Activated T-helper 2 cell treated with anti-CD3 and anti-CD28 coated beads, Interferon-gamma antibody, Interleukin-2, Interleukin-4, amounts not matched to agents 10 μg/mL and 5 μg/mL and 100 μg/mL, durations not matched to agents 14 hours and 24 hours and 36 hours (primary cell): ENCODE results near the gene GNAT1. TPM values are rescaled to one million over a fixed set of nuclear protein-coding genes. Genes with fewer than 3 reads are reported as not detected.

ENCODE experiments used
- DNase-seq: peaks from one replicate; pipeline ENCODE4 v3.0.0; 2021; ENCODE audit warnings: low spot score
- H3K27ac Mint-ChIP-seq: one replicate; pipeline ENCODE4 v1.8.0; 2021; ENCODE audit warnings: mixed read lengths
- H3K27me3 Mint-ChIP-seq: one replicate; pipeline ENCODE4 v1.8.0; 2021; ENCODE audit warnings: low read depth, mixed read lengths
- H3K36me3 Mint-ChIP-seq: one replicate; pipeline ENCODE4 v1.8.0; 2021; ENCODE audit warnings: low read depth, mixed read lengths
- H3K4me1 Mint-ChIP-seq: one replicate; pipeline ENCODE4 v1.8.0; 2021; ENCODE audit warnings: low read depth, mixed read lengths
- H3K4me3 Mint-ChIP-seq: one replicate; pipeline ENCODE4 v1.8.0; 2021; ENCODE audit warnings: low read depth, mild to moderate bottlenecking, moderate library complexity, mixed read lengths
- H3K9me3 Mint-ChIP-seq: one replicate; pipeline ENCODE4 v1.8.0; 2021; ENCODE audit warnings: mixed read lengths
- intact Hi-C: fragments of 100-400 bp; cut with micrococcal nuclease; formaldehyde crosslinking; loops from one replicate; pipeline ENCODE4 v1.15.1; 2023
- total RNA-seq: library from RNA; stranded (reverse); gene quantifications from 2 replicates; pipeline ENCODE4 v1.2.3, GENCODE V29; 2022

GNAT1 gene
- not detected in 2 replicates for total RNA-seq

- intact Hi-C loops, result loop anchor here (10.0 kb wide), 1 partner anchor 354 kb away; no protein-coding TSS in a partner anchor
- Mint-ChIP-seq H3K4me3 (no peak within 1 kb of the TSS), H3K36me3 (no peaks in the 10 kb centered on the region), H3K27me3 (peaks cover 13% of the 10 kb centered on the region), H3K9me3 (no peaks in the 10 kb centered on the region), H3K4me1 (peaks cover 2% of the 10 kb centered on the region), H3K27ac (no peak within 1 kb of the TSS)
- DNase-seq, result no peak
These were observed at the start of gene GNAT1 for GRCh38 chr3:50190936-50191660. Gene GNAT1, plus strand, starts transcription at chr3:50191610. Its CDS starts 116 bp downstream, at chr3:50191726.

DNA sequence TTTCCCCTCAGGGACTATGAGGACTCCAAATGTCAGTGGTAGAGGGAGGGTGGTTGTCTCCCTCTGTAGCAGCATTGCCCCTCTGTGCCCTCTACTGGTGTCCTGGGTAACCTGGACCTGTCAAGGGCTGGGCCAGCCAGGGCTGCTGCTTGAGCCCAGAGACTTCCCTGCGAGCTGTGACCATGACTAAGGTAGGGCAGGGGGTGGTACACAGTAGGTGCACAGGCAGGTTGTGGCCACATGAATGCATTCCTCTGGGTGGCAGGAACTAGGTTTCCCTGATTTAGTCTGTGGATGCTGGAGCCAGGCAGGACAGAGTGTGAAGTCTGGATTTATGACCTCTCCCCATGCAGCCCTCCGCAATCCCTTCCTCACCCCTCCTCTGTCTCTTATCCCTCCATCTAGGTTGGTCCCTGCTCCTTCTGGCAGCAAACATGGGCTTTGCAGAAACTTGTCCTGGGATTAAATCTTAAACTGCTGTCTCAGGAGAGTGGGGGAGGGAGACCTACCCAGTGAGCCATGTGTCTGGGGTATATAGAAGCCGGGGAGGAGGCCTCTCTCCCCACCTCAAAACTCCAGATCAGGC lies 45.0 kb upstream of the GNAT1 start:
- H3K9me3 Mint-ChIP-seq, result no peaks in the 10 kb centered on the region
- no peak overlapping the region for H3K4me3 Mint-ChIP-seq
- H3K27ac Mint-ChIP-seq, result no peak overlapping the region
- H3K4me1 Mint-ChIP-seq, result no peaks in the 10 kb centered on the region
- no peak for DNase-seq
- peaks cover 2% of the 10 kb centered on the region for H3K27me3 Mint-ChIP-seq
- intact Hi-C loops, result no loop called here
- H3K36me3 Mint-ChIP-seq, result no peaks in the 10 kb centered on the region

- no peaks in the 10 kb centered on the region for H3K4me1 Mint-ChIP-seq
- H3K9me3 Mint-ChIP-seq, result no peaks in the 10 kb centered on the region
- H3K27ac Mint-ChIP-seq, result no peak overlapping the region
- no peak for DNase-seq
- H3K4me3 Mint-ChIP-seq, result no peak overlapping the region
- H3K27me3 Mint-ChIP-seq, result peaks cover 2% of the 10 kb centered on the region
- H3K36me3 Mint-ChIP-seq, result no peaks in the 10 kb centered on the region
- intact Hi-C loops, result no loop called here
These were observed 44.4 kb upstream of the GNAT1 start for GRCh38 chr3:50147016-50147415.

DNA sequence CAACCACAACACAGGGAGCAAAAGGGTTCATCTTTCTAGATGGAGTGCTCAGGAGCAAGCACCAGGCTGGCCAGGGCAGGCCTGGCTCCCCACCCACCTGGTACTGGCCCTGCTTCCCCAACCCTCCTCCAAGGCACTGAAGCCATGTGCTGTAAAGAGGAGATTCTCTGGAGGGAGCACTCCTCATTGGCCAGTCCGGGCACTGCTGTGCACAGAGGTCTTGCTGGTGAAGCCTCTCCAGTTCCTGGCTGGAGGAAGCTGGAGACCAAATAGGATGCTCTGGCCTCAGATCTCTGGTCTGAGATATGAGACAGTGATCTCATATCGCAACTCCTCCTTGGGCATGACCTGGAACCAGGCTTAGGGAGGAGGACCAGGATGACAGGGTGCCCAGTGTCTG lies 44.0 kb upstream of the GNAT1 start:
- no peak overlapping the region for H3K4me3 Mint-ChIP-seq
- DNase-seq, result no peak
- no peak overlapping the region for H3K27ac Mint-ChIP-seq
- H3K4me1 Mint-ChIP-seq, result no peaks in the 10 kb centered on the region
- peaks cover 2% of the 10 kb centered on the region for H3K27me3 Mint-ChIP-seq
- H3K36me3 Mint-ChIP-seq, result no peaks in the 10 kb centered on the region
- no peaks in the 10 kb centered on the region for H3K9me3 Mint-ChIP-seq
- intact Hi-C loops, result no loop called here

DNA sequence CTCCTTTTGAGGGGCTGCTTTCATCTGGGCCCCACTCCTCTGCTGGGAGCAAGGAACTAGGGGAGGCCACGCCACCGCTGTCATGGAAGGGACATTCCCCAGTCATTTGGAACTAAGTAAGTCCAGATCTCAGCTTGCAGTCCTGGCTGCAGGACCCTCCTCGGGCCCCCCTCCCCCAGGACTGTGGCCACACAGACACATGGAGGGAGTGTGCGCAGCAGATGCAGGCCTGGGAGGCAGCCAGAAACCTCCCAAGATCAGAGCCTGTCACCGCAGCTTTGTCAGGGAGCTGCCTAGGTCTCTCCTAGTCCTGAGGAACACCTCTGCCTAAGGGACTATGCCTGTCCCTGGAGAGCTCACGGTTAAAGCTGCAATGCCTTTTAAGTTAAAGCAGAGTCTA lies 43.5 kb upstream of the GNAT1 start:
- H3K27ac Mint-ChIP-seq, result no peak overlapping the region
- no peaks in the 10 kb centered on the region for H3K36me3 Mint-ChIP-seq
- no peak overlapping the region for H3K4me3 Mint-ChIP-seq
- no peak for DNase-seq
- intact Hi-C loops, result no loop called here
- H3K27me3 Mint-ChIP-seq, result peaks cover 2% of the 10 kb centered on the region
- no peaks in the 10 kb centered on the region for H3K4me1 Mint-ChIP-seq
- no peaks in the 10 kb centered on the region for H3K9me3 Mint-ChIP-seq

- intact Hi-C loops, result no loop called here
- Mint-ChIP-seq H3K9me3 (no peaks in the 10 kb centered on the region), H3K4me3 (no peak overlapping the region), H3K4me1 (peaks cover 3% of the 10 kb centered on the region), H3K36me3 (no peaks in the 10 kb centered on the region), H3K27me3 (peaks cover 16% of the 10 kb centered on the region), H3K27ac (no peak overlapping the region)
- DNase-seq, result no peak
These were observed 41.0 kb upstream of the GNAT1 start for GRCh38 chr3:50150404-50150750.

DNA sequence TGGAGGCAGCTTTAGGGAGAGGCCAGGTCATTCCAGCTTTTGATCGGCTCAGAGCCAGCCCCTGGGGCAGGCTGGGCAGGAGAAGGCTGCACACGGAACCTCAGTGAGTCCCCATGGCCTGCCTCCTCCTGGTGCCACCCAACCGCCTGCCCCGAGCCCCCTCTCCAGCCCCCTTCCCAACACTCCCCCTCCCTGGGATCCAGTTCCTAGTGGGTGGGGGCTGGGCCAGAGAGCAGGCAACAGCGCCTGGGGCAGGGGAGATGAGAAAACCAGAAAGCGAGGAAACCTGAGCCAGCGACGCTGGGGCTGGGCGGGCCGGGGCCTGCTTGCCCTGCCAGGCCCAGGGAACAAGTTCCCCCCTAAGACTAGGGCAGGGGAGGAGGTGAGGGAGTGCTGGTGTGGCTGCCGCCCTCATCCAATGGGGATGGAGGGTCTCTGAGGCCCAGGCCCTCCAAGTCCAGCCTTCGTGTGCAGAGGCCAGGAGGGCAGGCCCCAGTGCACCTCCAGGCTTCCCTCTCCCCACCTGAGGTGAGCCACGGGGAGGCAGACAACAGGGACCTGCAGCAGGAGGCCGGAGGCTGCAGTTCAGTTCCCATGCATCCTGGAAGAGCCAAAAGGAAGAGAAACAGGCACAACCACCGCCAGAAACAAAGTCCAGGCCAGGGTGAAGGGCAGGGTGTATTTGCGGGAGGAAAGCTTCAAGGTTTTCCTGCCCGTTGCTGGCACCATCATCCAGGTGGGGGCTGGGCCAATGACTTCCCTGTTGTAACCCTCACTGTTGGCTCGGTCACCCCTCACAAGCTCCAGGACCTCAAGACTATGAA lies 40.3 kb upstream of the GNAT1 start:
- H3K4me1 Mint-ChIP-seq, result peaks cover 5% of the 10 kb centered on the region
- no peak for DNase-seq
- H3K4me3 Mint-ChIP-seq, result no peak overlapping the region
- no peaks in the 10 kb centered on the region for H3K36me3 Mint-ChIP-seq
- peaks cover 22% of the 10 kb centered on the region for H3K27me3 Mint-ChIP-seq
- intact Hi-C loops, result no loop called here
- H3K9me3 Mint-ChIP-seq, result no peaks in the 10 kb centered on the region
- no peak overlapping the region for H3K27ac Mint-ChIP-seq

- DNase-seq, result no peak
- H3K4me1 Mint-ChIP-seq, result peaks cover 5% of the 10 kb centered on the region
- intact Hi-C loops, result no loop called here
- H3K36me3 Mint-ChIP-seq, result no peaks in the 10 kb centered on the region
- H3K9me3 Mint-ChIP-seq, result no peaks in the 10 kb centered on the region
- H3K27ac Mint-ChIP-seq, result no peak overlapping the region
- no peak overlapping the region for H3K4me3 Mint-ChIP-seq
- H3K27me3 Mint-ChIP-seq, result peaks cover 27% of the 10 kb centered on the region
These were observed 39.7 kb upstream of the GNAT1 start for GRCh38 chr3:50151728-50152127.

DNA sequence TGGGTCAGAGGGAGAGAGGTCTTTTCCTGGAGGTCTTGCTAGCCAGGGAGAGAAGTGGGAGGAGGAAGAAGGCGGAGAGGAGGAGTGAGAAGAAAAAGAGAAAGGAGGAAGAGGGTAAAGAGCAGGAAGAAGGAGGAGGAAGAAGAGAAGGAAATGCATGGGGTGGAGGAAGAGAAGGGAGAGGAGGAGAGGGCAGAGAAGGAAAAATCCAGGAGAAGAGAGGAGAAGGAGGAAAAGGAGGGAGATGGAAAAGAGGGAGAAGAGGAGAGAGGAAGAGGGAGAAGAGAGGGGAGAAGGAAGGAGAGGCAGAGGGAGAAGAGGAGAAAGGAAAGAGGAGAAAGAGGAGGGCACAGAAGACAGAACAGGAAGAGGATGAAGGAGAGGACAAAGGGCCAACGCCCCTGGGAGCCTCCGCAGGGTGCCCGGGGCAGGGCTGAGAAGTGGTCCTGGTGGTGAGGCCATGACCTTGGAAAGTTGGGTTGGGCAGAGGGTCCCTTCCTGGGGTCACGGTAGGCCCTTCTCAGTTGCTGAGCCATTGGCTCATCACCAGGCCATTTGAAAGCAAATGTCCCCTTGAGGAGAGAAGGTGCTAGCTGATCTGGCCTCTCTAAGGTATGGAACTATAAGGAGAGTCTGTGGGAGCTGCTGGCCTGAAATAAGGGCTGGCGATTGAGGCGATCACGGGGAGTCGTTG lies 37.5 kb upstream of the GNAT1 start:
- Mint-ChIP-seq H3K27me3 (peaks cover 32% of the 10 kb centered on the region), H3K36me3 (no peaks in the 10 kb centered on the region)
- intact Hi-C loops, result no loop called here

DNA sequence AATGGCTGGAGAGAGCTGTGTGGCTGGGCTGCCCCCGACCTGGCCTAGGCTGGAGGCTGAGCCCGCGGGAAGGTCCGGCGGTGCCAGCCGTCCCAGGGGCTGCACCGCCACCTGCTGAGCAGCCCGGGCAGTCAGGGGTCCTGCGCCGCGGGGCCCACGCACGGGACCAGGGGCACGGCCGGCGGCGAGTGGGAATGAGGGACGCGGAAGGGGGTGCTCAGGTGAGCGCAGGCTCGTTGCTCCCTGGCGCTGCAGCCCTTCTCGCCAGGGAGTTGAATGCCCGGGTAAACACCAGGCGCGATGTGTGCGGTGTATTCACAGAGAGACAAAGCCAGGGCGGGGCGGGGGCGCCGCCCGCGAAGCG lies 37.0 kb upstream of the GNAT1 start:
- H3K27ac Mint-ChIP-seq, result no peak overlapping the region
- H3K36me3 Mint-ChIP-seq, result no peaks in the 10 kb centered on the region
- H3K4me1 Mint-ChIP-seq, result peaks cover 5% of the 10 kb centered on the region
- H3K4me3 Mint-ChIP-seq, result peak overlapping the region; percentile 63
- no peak for DNase-seq
- peaks cover 33% of the 10 kb centered on the region for H3K27me3 Mint-ChIP-seq
- intact Hi-C loops, result no loop called here
- H3K9me3 Mint-ChIP-seq, result no peaks in the 10 kb centered on the region

More for the DNA sequence above, 37.5 kb upstream of the GNAT1 start:
- H3K9me3 Mint-ChIP-seq, result no peaks in the 10 kb centered on the region
- H3K4me3 Mint-ChIP-seq, result peak overlapping the region; percentile 63
- peaks cover 5% of the 10 kb centered on the region for H3K4me1 Mint-ChIP-seq
- DNase-seq, result no peak
- no peak overlapping the region for H3K27ac Mint-ChIP-seq

GRCh38 chr3:50154840-50155490 lies 36.4 kb upstream of the GNAT1 start, which contains the start of gene SEMA3F:
Gene SEMA3F, plus strand, starts transcription at chr3:50155324. Its CDS starts 4,299 bp downstream, at chr3:50159623.
- no peaks in the 10 kb centered on the region for H3K9me3 Mint-ChIP-seq
- peaks cover 5% of the 10 kb centered on the region for H3K4me1 Mint-ChIP-seq
- peaks cover 33% of the 10 kb centered on the region for H3K27me3 Mint-ChIP-seq
- intact Hi-C loops, result no loop called here
- H3K36me3 Mint-ChIP-seq, result no peaks in the 10 kb centered on the region
- peak within 1 kb of the TSS; percentile 71 for H3K4me3 Mint-ChIP-seq
- DNase-seq, result peak; percentile 69
- H3K27ac Mint-ChIP-seq, result no peak within 1 kb of the TSS

- no peak overlapping the region for H3K27ac Mint-ChIP-seq
- peak overlapping the region; percentile 71 for H3K4me3 Mint-ChIP-seq
These were observed 35.9 kb upstream of the GNAT1 start for GRCh38 chr3:50155491-50155878.

More at GRCh38 chr3:50155491-50155878, 35.9 kb upstream of the GNAT1 start:
- peaks cover 5% of the 10 kb centered on the region for H3K4me1 Mint-ChIP-seq
- peaks cover 33% of the 10 kb centered on the region for H3K27me3 Mint-ChIP-seq
- no peak for DNase-seq
- no peaks in the 10 kb centered on the region for H3K9me3 Mint-ChIP-seq
- intact Hi-C loops, result no loop called here
- H3K36me3 Mint-ChIP-seq, result no peaks in the 10 kb centered on the region
